SKM-1 (cell line): Measurements from ENCODE around the gene PRDM16.
"Not testable (repeated sequence)": the region's sequence is repeated elsewhere in the genome, so short reads cannot be mapped to it uniquely, and the experiment has no call there.

Experiments
- DNase-seq: peaks from one replicate; lab custom pipeline; 2025; ENCODE audit not compliant: unreplicated experiment; lab: John Stamatoyannopoulos, UW

Gene PRDM16

DNA sequence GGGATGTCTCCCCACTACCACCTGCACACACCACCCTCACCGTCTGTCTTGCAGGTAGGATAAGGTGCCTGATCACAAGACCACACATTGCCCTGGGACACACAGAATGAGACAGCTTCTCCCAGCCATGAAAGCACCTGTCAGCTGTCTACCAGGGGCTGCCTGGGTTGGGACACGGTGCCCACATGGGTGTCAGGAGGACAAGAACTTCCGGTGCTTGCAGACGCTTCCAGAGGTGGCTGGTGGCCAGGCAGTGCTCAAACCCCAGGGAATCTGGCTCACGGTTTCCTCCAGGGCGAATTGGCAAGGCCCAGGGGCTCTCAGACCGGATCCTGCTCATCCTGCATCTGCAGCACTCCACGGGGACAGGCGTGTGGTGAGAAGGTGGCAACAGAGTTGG is 202.9 kb downstream of the PRDM16 start:
- DNase-seq, result no peak

DNA sequence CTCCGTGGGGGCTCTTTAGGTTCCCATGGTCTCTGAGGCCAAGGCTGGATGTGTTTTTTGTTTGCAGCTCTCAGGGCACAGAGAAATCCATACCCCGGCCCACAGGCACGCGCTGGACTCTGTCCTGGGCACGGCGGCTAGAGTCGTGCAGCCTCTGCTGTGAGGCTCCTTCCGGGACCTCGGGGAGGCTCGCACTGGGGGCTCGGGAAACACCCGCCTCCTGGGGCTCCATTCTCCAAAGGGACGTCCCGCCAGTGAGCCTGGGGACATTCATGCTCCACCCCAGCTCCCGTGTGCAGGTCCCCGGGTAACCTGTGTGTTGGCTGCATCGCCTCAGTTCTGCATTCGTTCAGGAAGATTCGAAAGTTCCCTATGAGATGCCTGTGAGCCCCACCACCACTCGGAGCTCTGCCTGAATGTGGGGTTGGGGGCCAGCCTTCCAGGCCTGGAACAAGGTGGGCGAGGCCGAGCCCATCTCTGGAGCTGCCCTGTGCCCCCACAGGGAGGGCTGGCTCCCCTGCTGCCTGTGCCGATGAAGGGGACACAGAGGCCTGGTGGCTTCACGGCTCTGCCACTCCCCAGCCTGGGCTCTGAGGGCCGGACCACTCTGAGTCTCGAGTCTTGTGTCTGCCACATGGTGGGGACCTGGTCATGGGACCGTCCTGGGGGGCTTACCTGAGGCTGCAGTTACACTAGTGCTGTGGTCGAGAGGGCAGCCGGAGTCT is 203.5 kb downstream of the PRDM16 start:
- no peak for DNase-seq

DNA sequence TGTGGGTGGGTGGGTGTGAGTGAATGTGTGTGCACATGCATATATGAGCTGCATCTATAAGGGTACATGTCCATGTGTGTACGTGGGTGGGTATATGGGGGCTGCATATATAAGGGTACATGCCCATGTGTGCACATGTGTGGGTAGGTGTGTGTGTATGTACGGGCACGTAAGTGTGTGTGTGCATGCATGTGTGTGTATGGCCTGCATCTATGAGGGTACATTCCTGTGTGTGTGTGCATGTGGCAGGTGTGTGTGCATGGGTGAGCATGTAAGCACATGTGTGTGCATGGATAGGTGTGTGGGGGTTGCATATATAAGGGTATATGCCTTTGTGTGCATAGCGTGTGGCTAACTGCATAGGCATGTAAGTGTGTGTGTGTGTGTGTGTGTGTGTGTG is 204.4 kb downstream of the PRDM16 start:
- DNase-seq, result no peak

DNA sequence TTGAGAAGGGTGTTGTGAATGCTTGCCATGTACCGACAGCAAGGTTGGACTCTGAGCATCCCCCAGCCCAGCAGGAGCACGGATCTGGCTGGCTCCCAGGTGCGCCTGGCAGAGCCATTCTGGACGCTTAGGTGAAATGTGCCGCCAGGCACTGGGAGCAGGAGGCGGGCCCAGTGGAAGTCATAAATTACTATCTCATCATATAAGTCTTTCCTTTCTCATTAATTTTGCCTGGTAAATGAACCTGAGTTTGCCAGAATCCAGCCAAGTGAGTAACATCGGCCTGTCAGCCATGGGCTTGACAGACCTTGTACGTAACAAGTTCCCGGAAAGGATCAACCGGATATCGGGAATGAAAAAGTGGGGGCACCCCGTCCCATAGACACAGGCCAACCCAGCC is 206.0 kb downstream of the PRDM16 start:
- no peak for DNase-seq

DNA sequence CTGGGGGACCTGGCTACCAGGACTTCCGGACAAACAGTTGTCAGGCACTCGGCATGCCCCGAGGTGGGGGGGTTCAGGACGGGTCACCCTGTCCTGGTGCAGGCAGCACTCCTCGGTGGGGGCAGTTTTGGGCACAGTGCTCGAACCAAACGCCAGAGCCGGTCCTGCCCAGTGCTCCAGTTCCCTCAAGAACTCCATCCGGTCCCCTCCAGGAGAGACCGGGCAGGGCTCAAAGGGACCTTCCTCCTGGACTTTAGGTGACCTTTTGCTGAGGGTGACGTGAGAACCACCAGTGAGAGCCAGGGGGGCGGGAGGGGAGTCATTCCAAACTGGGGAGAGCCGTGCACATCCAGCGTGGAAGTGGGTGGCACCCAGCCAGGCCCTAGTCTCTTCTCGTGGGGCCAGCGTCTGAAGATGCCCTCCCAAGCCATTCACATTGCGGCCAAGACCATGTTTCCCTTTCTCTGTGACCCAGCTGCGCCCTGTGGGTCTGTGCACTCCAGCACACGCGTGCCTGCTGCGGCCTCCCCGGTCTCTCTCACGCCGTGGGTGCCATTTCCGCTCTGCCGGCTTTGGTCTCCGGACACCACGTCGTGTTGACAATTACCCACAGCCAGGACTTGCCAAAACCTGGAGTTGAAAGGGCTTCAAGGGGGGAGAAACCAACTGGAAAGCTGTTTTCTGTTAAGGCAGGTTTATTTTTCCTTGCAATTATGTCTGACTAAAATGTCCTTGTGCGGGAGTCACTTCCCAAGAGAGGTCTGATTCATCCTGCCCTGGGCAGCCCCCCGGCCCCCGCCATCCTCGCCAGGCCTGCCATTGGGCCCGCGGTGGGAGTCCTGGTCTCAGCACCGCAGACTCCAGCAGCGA is 206.7 kb downstream of the PRDM16 start:
- no peak for DNase-seq

DNA sequence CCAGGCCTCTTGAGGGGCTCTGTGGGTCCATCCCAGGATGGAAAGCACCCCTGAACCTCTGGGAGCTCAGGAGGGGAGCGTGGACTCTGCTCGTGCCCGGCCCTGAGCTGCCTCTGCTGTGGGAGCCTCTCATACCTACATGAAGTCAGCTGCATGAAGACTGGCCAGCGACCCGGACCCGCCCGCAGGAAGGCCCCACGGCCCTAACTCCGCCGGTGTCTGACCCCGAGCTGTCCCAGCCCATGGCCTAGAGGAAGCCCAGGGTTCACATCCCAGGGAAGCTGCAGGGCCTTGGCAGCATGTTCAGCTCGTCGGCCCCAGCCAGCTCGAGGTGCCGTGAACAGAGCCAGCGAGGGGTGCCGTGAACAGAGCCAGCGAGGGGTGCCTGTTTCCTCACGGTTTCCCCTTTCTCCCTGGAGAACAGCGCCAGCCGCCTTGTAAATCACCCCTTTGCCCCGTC is 207.4 kb downstream of the PRDM16 start:
- DNase-seq, result no peak

DNA sequence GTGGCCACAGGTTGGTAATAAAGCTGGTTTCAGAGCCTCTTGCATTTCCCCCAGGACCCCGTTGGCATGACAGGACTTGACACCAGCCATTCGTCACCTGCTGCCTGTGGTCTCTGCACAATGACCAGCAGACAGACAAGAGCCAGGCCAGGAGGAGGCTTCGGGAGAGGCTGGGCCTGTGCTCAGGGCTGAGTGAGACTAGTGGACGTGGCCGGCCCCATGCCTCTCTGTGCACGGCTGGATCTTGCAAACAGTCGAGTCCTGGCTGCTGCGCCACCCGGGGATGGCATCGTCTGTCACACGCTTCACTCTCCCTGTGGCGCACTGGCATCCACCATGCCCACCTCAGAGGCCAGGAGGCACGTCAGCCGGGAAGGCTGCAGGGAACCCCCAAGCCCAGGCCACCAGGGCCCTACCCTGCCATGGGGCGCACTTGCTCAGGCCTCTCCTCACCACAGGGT is 208.0 kb downstream of the PRDM16 start:
- no peak for DNase-seq

DNA sequence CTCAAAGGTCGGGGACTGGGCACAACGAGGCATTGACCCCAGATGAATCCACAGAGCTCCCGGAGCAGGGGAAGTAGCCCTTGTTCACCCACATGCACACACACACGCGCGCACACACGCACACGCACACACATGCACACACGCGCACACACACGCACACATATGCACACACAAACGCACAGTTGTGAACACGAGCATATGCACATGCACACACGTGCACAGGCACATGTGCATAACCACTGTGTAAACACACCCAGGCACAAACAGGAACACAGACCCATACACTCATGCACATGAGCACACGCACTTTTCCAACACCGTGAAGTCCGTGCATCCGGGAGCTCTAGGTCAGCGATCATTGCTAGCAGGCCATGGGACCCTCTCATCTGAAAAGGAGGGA is 208.6 kb downstream of the PRDM16 start:
- DNase-seq, result no peak

DNA sequence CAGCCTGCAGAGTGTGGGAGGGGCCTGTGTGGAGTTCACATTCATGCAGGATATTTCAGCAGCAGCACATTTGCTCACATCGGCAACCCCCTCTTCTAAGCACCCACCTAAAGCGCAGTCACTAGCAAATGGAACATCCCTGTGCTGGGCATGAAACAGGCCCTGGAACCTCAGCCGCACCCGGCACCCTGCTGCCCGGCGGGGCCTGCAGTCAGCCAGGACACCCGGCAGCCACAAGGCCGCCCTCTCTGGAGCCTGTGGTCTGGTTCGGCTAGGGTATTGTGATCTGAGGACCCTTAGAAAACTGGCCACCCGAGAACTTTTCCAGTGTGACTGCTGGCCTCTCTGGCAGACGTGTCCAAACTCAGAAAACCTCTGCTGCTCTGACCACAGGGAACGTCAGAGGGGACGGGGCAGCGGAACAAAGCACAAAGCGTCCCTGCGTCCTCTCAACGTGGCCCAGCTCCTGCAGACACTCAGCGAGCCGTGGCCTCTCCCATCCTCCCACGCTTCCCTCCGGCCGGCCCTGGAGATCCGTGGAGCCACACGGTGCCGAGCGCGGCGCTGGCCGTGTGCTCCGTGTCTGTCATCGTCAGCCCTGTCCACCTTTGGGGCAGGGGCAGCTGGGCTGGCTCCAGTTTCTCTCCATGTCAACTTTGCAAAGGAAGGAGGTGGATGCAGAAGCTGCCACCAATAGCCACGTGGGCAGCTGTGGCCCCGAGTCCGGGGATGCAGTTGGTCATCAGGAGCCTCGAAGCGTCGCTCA is 209.6 kb downstream of the PRDM16 start:
- no peak for DNase-seq

DNA sequence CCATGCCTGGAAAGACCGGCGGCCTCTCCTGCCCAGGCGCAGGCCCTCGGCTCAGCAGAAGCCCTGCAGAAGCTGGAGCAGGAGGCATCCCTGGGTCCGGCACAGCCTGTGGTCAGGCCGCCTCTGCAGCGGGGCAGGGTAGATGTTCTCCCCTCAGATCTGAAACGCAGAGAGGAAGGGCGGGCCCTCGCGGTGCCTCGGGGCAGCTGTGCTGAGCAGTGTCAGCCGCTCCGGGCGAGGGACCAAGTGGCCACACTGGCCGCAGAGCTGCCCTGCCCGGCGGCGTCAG is 210.1 kb downstream of the PRDM16 start:
- no peak for DNase-seq

DNA sequence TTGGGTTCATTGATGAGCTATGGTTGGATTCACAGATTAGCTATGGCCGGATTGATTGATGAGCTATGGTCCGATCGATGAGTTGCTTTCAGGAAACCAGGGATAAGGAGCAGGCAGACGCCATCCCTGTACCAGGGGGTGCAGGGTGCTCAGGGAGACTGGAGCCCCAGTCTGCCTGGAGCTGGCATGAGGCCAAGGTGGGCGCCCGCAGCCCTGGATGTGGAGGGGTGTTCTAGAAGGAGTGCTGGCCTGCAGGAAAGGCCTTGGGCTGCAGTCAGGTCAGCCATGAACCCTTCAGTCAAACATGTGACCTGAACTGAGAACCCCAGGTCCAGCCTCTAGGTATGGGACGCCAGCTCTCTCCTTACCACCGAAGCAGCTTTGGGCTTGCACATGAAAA is 212.7 kb downstream of the PRDM16 start:
- no peak for DNase-seq

DNA sequence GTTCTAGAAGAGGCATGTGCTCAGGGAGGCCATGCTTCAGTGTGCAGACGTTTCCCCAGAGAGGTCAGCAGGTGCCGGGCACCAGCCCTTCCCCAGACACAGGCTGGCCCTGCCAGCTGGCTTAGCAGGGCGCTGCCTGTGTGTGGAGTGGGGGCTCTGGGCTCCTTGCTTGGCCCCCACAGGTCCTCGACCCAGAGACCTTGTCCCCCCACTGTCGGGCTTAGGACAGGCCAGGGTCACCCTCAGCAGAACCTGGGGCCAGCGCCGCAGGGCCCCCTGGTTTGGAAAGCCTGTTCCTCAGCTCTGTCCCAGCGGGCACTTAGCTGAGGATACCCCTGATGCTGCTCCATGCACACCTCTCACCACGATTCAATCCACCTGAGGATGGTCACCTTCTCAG is 213.2 kb downstream of the PRDM16 start:
- no peak for DNase-seq

DNA sequence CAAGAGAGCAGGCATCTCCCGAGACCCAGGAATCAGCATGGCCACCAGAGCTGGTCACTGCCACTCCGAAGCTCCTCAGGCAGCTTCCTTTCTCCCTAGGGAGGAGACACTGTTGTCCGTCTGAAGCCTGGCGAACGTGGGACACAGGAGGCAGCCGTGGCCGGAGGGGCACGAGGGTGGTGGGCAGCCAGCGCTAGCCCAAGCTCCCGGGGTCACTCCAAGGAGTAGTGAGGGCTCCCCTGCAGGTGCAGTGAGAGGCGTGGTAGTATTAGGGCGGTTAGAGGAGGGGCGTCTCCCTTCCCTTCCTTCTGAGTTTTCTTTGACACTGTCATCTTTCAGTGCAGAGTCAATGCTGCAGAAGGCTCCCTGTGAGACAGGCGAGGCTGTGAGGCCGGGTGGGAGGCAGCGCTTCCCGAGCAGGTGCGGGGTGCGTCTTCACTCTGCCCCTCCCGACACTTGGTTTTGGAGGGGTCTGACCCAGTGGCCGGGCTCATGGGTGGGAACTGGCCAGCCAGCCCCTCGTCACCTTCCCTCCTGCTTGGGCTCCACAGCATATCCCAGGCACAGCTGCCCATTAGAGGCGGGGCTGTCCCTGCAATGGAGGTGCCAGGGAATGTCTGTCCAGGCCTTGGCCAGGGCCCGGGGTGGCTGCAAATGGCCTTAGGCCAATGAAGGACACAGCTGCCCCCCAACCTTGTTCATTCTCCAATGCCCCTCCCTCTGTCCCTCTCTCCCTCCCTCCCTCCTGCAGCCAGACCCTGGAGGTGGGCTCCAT is 213.8 kb downstream of the PRDM16 start:
- DNase-seq, result no peak

DNA sequence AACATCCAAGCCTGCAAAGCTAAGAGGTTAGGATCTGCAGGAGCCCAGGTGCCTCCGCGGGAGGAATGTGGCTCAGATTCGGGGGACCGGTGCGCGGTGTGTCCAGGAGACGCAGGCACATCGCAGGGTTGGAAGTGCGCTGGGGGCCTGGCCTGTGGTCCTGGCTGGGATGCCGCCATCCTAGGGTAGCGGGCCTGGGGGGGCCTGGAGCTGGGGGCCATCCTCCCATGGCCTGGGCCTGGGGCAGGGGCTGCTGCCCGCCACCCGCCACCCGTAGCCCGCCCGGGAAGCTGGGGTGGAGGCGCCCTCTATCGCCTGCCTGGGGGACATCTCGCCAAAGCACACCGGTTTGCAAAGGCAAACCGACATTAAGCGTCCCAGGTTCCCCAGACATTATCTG is 214.8 kb downstream of the PRDM16 start:
- DNase-seq, result no peak

DNA sequence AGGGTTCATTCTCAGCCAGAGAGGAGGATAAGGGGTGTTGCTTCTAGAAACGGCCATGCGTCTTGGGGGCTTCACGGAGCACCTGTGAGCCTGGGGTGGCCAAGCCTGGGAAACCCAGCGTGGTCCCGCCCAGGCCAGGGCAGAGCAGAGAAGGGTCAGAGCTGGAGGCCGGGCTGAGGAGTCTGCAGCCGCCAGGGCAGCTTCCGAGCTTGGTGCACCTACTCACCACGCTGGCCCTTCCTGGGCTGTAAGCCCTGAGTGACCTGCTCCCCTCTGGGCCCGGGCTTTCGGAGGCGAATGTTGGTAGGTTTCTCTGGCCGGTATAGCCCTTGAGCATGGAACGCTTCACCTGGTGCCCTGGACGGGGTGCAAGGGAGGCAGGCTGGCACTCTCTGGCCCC is 215.7 kb downstream of the PRDM16 start:
- DNase-seq, result no peak

DNA sequence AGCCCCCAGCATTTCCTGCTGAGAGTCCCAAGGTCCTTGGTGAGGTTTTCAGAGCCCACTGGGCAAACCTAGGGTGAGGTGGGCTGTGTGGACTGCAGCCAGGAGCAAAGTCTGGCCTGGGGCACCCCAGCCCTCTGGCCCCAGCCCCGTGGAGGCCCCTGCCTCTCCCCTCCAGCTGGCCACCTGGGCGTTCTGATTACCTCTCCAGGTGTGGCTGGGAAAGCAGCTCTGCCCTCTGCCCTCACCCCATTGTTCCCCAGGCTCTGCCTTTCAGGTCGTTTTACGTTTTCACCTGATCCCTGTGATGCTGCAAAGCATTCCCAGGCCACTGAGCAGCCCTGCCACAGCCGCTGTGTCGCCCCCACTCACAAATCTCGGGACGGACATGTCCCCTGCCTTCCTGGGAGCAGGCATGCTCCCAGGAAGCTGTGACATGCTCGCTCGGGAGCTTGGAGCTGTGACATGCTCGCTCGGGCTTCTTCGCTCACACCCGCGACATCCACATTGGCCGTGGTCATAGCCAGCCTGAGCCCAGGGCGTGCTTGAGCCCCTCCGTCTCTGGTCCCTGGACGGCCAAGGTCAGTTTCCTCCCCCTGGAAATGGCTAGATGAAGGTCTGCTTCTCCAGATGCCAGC is 216.2 kb downstream of the PRDM16 start:
- DNase-seq, result no peak

DNA sequence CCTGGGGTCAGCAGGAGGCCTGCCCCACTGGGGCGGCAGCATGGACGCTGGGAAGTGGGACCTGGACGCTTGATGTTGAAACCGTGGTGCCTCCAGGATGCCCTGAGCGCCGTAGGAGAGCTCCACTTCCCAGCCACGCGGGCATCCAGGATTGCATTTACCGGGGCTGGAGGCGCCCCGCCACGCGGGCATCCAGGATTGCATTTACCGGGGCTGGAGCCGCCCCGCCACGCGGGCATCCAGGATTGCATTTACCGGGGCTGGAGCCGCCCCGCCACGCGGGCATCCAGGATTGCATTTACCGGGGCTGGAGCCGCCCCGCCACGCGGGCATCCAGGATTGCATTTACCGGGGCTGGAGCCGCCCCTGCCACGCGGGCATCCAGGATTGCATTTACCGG is 218.1 kb downstream of the PRDM16 start:
- not testable (repeated sequence) for DNase-seq

DNA sequence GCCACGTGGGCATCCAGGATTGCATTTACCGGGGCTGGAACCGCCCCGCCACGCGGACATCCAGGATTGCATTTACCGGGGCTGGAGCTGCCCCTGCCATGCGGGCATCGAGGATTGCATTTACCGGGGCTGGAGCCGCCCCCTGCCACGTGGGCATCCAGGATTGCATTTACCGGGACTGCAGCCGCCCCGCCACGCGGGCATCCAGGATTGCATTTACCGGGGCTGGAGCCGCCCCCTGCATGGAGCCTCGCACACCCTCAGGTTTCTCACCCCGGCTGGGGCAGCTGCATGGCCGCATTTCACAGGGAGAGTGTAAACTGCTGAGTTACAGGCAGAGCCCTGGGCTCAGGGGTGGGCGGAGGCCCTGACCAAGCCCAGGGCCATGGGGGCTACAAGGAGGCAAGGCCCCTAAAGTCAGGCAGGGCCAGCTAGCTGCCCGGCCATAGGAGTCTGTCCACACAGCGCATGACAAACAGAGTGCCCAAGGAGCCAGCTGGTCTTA is 218.7 kb downstream of the PRDM16 start:
- no peak for DNase-seq

DNA sequence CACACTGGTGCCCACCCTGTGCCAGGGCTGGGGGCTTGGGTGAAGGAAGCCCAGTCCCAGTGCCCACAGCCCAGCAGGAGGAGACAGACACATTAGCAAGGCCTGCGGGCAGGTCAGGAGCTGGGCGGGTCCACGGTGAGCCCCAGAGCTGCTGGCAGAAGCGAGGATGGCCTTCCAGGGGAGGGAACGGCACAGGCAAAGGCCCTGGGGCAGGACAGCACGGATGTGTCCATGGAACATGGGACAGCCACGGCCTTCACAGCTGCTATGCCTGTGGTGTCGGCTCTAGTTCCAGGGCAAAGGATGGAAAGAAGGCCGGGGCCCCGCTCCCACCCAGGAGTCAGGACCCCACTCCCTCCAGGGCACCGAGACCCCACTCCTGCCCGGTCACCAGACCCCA is 220.5 kb downstream of the PRDM16 start:
- DNase-seq, result no peak

DNA sequence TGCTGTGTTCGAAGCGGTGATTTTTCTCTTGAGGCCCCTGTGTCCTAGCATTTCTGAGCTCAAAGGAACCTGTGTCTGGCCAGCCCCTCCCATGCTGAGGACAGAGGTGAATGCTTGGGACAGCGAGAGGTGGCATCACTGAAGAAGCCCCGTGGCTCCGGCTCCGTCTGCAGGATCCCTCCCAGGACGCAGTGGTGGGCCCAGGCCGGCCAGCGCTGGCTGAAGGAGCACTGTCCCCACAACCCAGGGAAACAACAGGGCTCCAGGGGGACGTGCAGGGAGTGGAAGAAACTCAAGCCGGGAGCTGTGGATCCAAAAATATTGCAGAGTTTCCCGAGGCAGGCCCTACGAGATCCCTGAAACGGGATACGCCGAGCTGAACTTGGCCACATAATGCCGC is 221.4 kb downstream of the PRDM16 start:
- DNase-seq, result no peak
